Activated CD4-positive, alpha-beta memory T cell treated with anti-CD3 and anti-CD28 coated beads for 36 hours (primary cell): Measurements from ENCODE around the gene RIMS4. TPM values are rescaled to one million over a fixed set of nuclear protein-coding genes. Genes with fewer than 3 reads are reported as not detected.
"Not testable (repeated sequence)": the region's sequence is repeated elsewhere in the genome, so short reads cannot be mapped to it uniquely, and the experiment has no call there.

Experiments used
- CTCF ChIA-PET: fragments of 350-600 bp; sonication (Branson Sonifier 250); formaldehyde crosslinking; loops from one replicate; lab custom pipeline; 2021; ENCODE audit warnings: antibody characterized with exemption, inconsistent platforms; lab: Charles Lee
- POLR2A ChIA-PET: fragments of 350-600 bp; sonication (Branson Sonifier 250); formaldehyde crosslinking; loops from one replicate; lab custom pipeline; 2021; ENCODE audit warnings: antibody characterized with exemption; lab: Charles Lee
- DNase-seq: peaks from one replicate; pipeline ENCODE4 v3.0.0-alpha.2; 2020
- H3K27ac Mint-ChIP-seq: one replicate; pipeline ENCODE4 v1.8.0; 2021; ENCODE audit warnings: mixed read lengths
- H3K27me3 Mint-ChIP-seq: one replicate; pipeline ENCODE4 v1.8.0; 2021; ENCODE audit warnings: mixed read lengths
- H3K36me3 Mint-ChIP-seq: one replicate; pipeline ENCODE4 v1.8.0; 2021; ENCODE audit warnings: mixed read lengths
- H3K4me1 Mint-ChIP-seq: one replicate; pipeline ENCODE4 v1.8.0; 2021; ENCODE audit warnings: low read depth, mixed read lengths
- H3K4me3 Mint-ChIP-seq: one replicate; pipeline ENCODE4 v1.8.0; 2021; ENCODE audit warnings: mild to moderate bottlenecking, mixed read lengths
- H3K9me3 Mint-ChIP-seq: one replicate; pipeline ENCODE4 v1.8.0; 2021; ENCODE audit warnings: mixed read lengths
- intact Hi-C: fragments of 100-400 bp; cut with micrococcal nuclease; formaldehyde crosslinking; loops from one replicate; pipeline ENCODE4 v1.15.1; 2023
- total RNA-seq, 2 experiments: library from RNA; stranded (reverse); gene quantifications; one replicate each; pipeline ENCODE4 v1.2.3, GENCODE V29; 2021

Gene RIMS4
- total RNA-seq, 2 experiments from 2014 or later: not detected

GRCh38 chr20:44827401-44827800, 17.1 kb upstream of the RIMS4 start:
- H3K4me3 Mint-ChIP-seq: no peak overlapping the region
- DNase-seq: no peak
- no peak overlapping the region for H3K27ac Mint-ChIP-seq
- H3K36me3 Mint-ChIP-seq: no peaks in the 10 kb centered on the region
- no peaks in the 10 kb centered on the region for H3K4me1 Mint-ChIP-seq
- peaks cover 2% of the 10 kb centered on the region for H3K9me3 Mint-ChIP-seq
- ChIA-PET CTCF (interaction anchor here (0.8 kb wide), 1 partner anchor 144 kb away, joined by 5 read pairs; no protein-coding TSS in a partner anchor), POLR2A (no interaction called here)
- intact Hi-C loops: no loop called here
- H3K27me3 Mint-ChIP-seq: peaks cover 19% of the 10 kb centered on the region

- H3K27ac Mint-ChIP-seq, H3K4me3 Mint-ChIP-seq, H3K4me1 Mint-ChIP-seq, H3K27me3 Mint-ChIP-seq, CTCF ChIA-PET, intact Hi-C loops, H3K9me3 Mint-ChIP-seq, H3K36me3 Mint-ChIP-seq, DNase-seq, POLR2A ChIA-PET: not testable (repeated sequence)
Measured at GRCh38 chr20:44821576-44821975, 11.2 kb upstream of the RIMS4 start.

- intact Hi-C loops: no loop called here
- H3K36me3 Mint-ChIP-seq: no peaks in the 10 kb centered on the region
- H3K4me3 Mint-ChIP-seq: no peak overlapping the region
- POLR2A ChIA-PET: no interaction called here
- CTCF ChIA-PET: no interaction called here
- peaks cover 3% of the 10 kb centered on the region for H3K27me3 Mint-ChIP-seq
- no peak overlapping the region for H3K27ac Mint-ChIP-seq
- no peaks in the 10 kb centered on the region for H3K4me1 Mint-ChIP-seq
- DNase-seq: no peak
- H3K9me3 Mint-ChIP-seq: no peaks in the 10 kb centered on the region
Measured at GRCh38 chr20:44819936-44820335, 9.6 kb upstream of the RIMS4 start.

- DNase-seq: no peak
- Mint-ChIP-seq H3K36me3 (no peaks in the 10 kb centered on the region), H3K27ac (no peak overlapping the region), H3K9me3 (no peaks in the 10 kb centered on the region), H3K4me1 (no peaks in the 10 kb centered on the region), H3K27me3 (peaks cover 11% of the 10 kb centered on the region), H3K4me3 (no peak overlapping the region)
- intact Hi-C loops: no loop called here
- CTCF ChIA-PET: interaction anchor here (0.8 kb wide), 1 partner anchor 214 kb away, joined by 3 read pairs; no protein-coding TSS in a partner anchor
- POLR2A ChIA-PET: no interaction called here
Measured at GRCh38 chr20:44817143-44817910, 7.0 kb upstream of the RIMS4 start.

GRCh38 chr20:44814937-44815336, 4.6 kb upstream of the RIMS4 start:
- H3K27me3 Mint-ChIP-seq: peaks cover 22% of the 10 kb centered on the region
- no peak overlapping the region for H3K27ac Mint-ChIP-seq
- CTCF ChIA-PET: no interaction called here
- DNase-seq: no peak
- no peak overlapping the region for H3K4me3 Mint-ChIP-seq
- peaks cover 5% of the 10 kb centered on the region for H3K4me1 Mint-ChIP-seq
- no peaks in the 10 kb centered on the region for H3K9me3 Mint-ChIP-seq
- POLR2A ChIA-PET: no interaction called here
- intact Hi-C loops: no loop called here
- H3K36me3 Mint-ChIP-seq: no peaks in the 10 kb centered on the region

GRCh38 chr20:44811150-44811685, 872 bp upstream of the RIMS4 start:
- DNase-seq: no peak
- Mint-ChIP-seq H3K4me3 (peak overlapping the region; percentile 20), H3K9me3 (no peaks in the 10 kb centered on the region), H3K27ac (no peak overlapping the region), H3K36me3 (no peaks in the 10 kb centered on the region), H3K4me1 (peaks cover 5% of the 10 kb centered on the region), H3K27me3 (peaks cover 50% of the 10 kb centered on the region)
- CTCF ChIA-PET: no interaction called here
- POLR2A ChIA-PET: no interaction called here
- intact Hi-C loops: no loop called here

GRCh38 chr20:44810061-44810390, 320 bp downstream of the RIMS4 start:
- Mint-ChIP-seq H3K27ac (no peak overlapping the region), H3K9me3 (no peaks in the 10 kb centered on the region), H3K27me3 (peaks cover 50% of the 10 kb centered on the region), H3K4me3 (no peak overlapping the region), H3K4me1 (peaks cover 5% of the 10 kb centered on the region), H3K36me3 (no peaks in the 10 kb centered on the region)
- ChIA-PET CTCF (no interaction called here), POLR2A (no interaction called here)
- intact Hi-C loops: no loop called here
- DNase-seq: no peak

- H3K4me3 Mint-ChIP-seq: no peak overlapping the region
- H3K27me3 Mint-ChIP-seq: peaks cover 50% of the 10 kb centered on the region
- H3K36me3 Mint-ChIP-seq: no peaks in the 10 kb centered on the region
- ChIA-PET POLR2A (no interaction called here), CTCF (no interaction called here)
- no peak for DNase-seq
- H3K9me3 Mint-ChIP-seq: no peaks in the 10 kb centered on the region
- peaks cover 5% of the 10 kb centered on the region for H3K4me1 Mint-ChIP-seq
- H3K27ac Mint-ChIP-seq: no peak overlapping the region
- intact Hi-C loops: loop anchor here (10.0 kb wide), 1 partner anchor 55 kb away; no protein-coding TSS in a partner anchor
Measured at GRCh38 chr20:44809380-44810060, 826 bp downstream of the RIMS4 start.

GRCh38 chr20:44807684-44808056, 2.7 kb downstream of the RIMS4 start:
- DNase-seq: no peak
- H3K36me3 Mint-ChIP-seq: no peaks in the 10 kb centered on the region
- ChIA-PET CTCF (no interaction called here), POLR2A (no interaction called here)
- peaks cover 47% of the 10 kb centered on the region for H3K27me3 Mint-ChIP-seq
- no peak overlapping the region for H3K4me3 Mint-ChIP-seq
- intact Hi-C loops: loop anchor here (10.0 kb wide), 1 partner anchor 57 kb away; no protein-coding TSS in a partner anchor
- H3K9me3 Mint-ChIP-seq: no peaks in the 10 kb centered on the region
- H3K27ac Mint-ChIP-seq: no peak overlapping the region
- peaks cover 5% of the 10 kb centered on the region for H3K4me1 Mint-ChIP-seq

- peaks cover 42% of the 10 kb centered on the region for H3K27me3 Mint-ChIP-seq
- H3K4me3 Mint-ChIP-seq: no peak overlapping the region
- H3K9me3 Mint-ChIP-seq: no peaks in the 10 kb centered on the region
- H3K4me1 Mint-ChIP-seq: peaks cover 5% of the 10 kb centered on the region
- ChIA-PET CTCF (no interaction called here), POLR2A (no interaction called here)
- no peaks in the 10 kb centered on the region for H3K36me3 Mint-ChIP-seq
- DNase-seq: no peak
- intact Hi-C loops: loop anchor here (10.0 kb wide), 1 partner anchor 58 kb away; no protein-coding TSS in a partner anchor
- no peak overlapping the region for H3K27ac Mint-ChIP-seq
Measured at GRCh38 chr20:44807051-44807683, 3.2 kb downstream of the RIMS4 start.

GRCh38 chr20:44805979-44806620, 4.2 kb downstream of the RIMS4 start:
- no peaks in the 10 kb centered on the region for H3K9me3 Mint-ChIP-seq
- H3K4me3 Mint-ChIP-seq: no peak overlapping the region
- ChIA-PET POLR2A (no interaction called here), CTCF (no interaction called here)
- peaks cover 4% of the 10 kb centered on the region for H3K4me1 Mint-ChIP-seq
- H3K27ac Mint-ChIP-seq: no peak overlapping the region
- no peak for DNase-seq
- intact Hi-C loops: loop anchor here (10.0 kb wide), 1 partner anchor 59 kb away; no protein-coding TSS in a partner anchor
- peaks cover 37% of the 10 kb centered on the region for H3K27me3 Mint-ChIP-seq
- H3K36me3 Mint-ChIP-seq: no peaks in the 10 kb centered on the region
